ENCODE data around the gene RAB29. TPM values are rescaled to one million over a fixed set of nuclear protein-coding genes. Genes with fewer than 3 reads are reported as not detected.
A peak's percentile ranks its signal among the peaks of the same experiment; 100 is the strongest.

The RAB29 gene
- total and polyA plus RNA-seq, 11 donors, result 6.5 to 26.0 (median 15.1) TPM

- H3K27me3 ChIP-seq, result no peaks in the 10 kb centered on the region
- peak overlapping the region in 10 of 12 donors; percentile 33 to 97 (median 92) for H3K27ac ChIP-seq
- no peaks in the 10 kb centered on the region for H3K9me3 ChIP-seq
- TF ChIP-seq POLR2A (IDR thresholded peaks at IDR 0.05), result no peak
- H3K4me1 ChIP-seq, result peaks cover 0 to 81% (median 51%) of the 10 kb centered on the region in 12 donors
- DNase-seq, result peak in 4 of 5 donors; percentile 54 to 88 (median 64)
- peak in 3 of 4 donors; percentile 1 to 53 (median 46) for ATAC-seq
- 44 to 81% (median 55%) methylated on average over 12 to 14 of the region's 14 CpGs for WGBS, 4 donors
- peaks cover 0 to 37% (median 12%) of the 10 kb centered on the region in 9 donors for H3K36me3 ChIP-seq
- intact Hi-C loops (cut with DNase I), result loop anchor here in 8 of 10 donors (2.0 to 5.0 kb wide), 8 partner anchors 42 to 167 kb away; partner anchors contain the start of genes NUCKS1 (in 2 of the 8) and PM20D1 (in 1 of the 8)
- peak overlapping the region in 11 of 12 donors; percentile 63 to 95 (median 79) for H3K4me3 ChIP-seq
These were observed 34.7 kb upstream of the RAB29 start for GRCh38 chr1:205809942-205810345.

- Histone ChIP-seq H3K4me1 (peaks cover 0 to 82% (median 54%) of the 10 kb centered on the region in 12 donors), H3K27ac (peak overlapping the region in 8 of 12 donors; percentile 18 to 97 (median 92))
These were observed 34.2 kb upstream of the RAB29 start for GRCh38 chr1:205809469-205809868.

GRCh38 chr1:205805082-205805711, 29.9 kb upstream of the RAB29 start:
- DNase-seq, result no peak
- intact Hi-C loops (cut with DNase I), result loop anchor here in 2 of 10 donors (5.0 kb wide), 2 partner anchors 53 to 172 kb away; partner anchors contain the start of gene NUCKS1 (in 1 of the 2)
- peaks cover 0 to 92% (median 53%) of the 10 kb centered on the region in 12 donors for H3K4me1 ChIP-seq
- WGBS, 4 donors, result 39 to 49% (median 43%) methylated on average over 5 of the region's 5 CpGs
- TF ChIP-seq POLR2A (IDR thresholded peaks at IDR 0.05) (no peak), CTCF (IDR thresholded peaks at IDR 0.05) (no peak)
- H3K27me3 ChIP-seq, result no peaks in the 10 kb centered on the region
- peaks cover 0 to 47% (median 15%) of the 10 kb centered on the region in 9 donors for H3K36me3 ChIP-seq
- ATAC-seq, result no peak
- H3K27ac ChIP-seq, result peak overlapping the region in 2 of 12 donors; percentile 29 to 44
- peak overlapping the region in 8 of 12 donors; percentile 3 to 94 (median 19) for H3K4me3 ChIP-seq
- H3K9me3 ChIP-seq, result no peaks in the 10 kb centered on the region

More at GRCh38 chr1:205809469-205809868, 34.2 kb upstream of the RAB29 start:
- TF ChIP-seq CTCF (IDR thresholded peaks at IDR 0.05) (no peak), POLR2A (IDR thresholded peaks at IDR 0.05) (no peak)
- ATAC-seq (no peak), DNase-seq (no peak)
- H3K36me3 ChIP-seq, result peaks cover 0 to 37% (median 12%) of the 10 kb centered on the region in 9 donors
- intact Hi-C loops (cut with DNase I), result loop anchor here in 2 of 10 donors (5.0 kb wide), 2 partner anchors 57 to 168 kb away; partner anchors contain the start of gene NUCKS1 (in 1 of the 2)
- no peaks in the 10 kb centered on the region for H3K27me3 ChIP-seq
- H3K9me3 ChIP-seq, result no peaks in the 10 kb centered on the region
- 23 to 50% (median 42%) methylated on average over 3 of the region's 3 CpGs for WGBS, 4 donors
- H3K4me3 ChIP-seq, result peak overlapping the region; percentile 5 to 95 (median 78)

GRCh38 chr1:205804605-205805004, 29.3 kb upstream of the RAB29 start:
- Histone ChIP-seq H3K4me1 (peaks cover 0 to 94% (median 55%) of the 10 kb centered on the region in 12 donors), H3K9me3 (no peaks in the 10 kb centered on the region), H3K36me3 (peaks cover 0 to 44% (median 21%) of the 10 kb centered on the region in 9 donors), H3K27me3 (no peaks in the 10 kb centered on the region), H3K27ac (peak overlapping the region in 4 of 12 donors; percentile 8 to 44 (median 22)), H3K4me3 (peak overlapping the region in 6 of 12 donors; percentile 10 to 94 (median 29))
- intact Hi-C loops (cut with DNase I), result loop anchor here in 2 of 10 donors (5.0 kb wide), 2 partner anchors 52 to 173 kb away; partner anchors contain the start of gene NUCKS1 (in 1 of the 2)
- TF ChIP-seq POLR2A (IDR thresholded peaks at IDR 0.05) (no peak), CTCF (IDR thresholded peaks at IDR 0.05) (no peak)
- ATAC-seq, result no peak
- 67 to 84% (median 73%) methylated on average over 2 of the region's 2 CpGs for WGBS, 4 donors
- no peak for DNase-seq

Measured in heart left ventricle (tissue), 16 donors.